Left lobe of liver (tissue), 2 donors: ENCODE measurements around the gene SEL1L. TPM values are rescaled to one million over a fixed set of nuclear protein-coding genes. Genes with fewer than 3 reads are reported as not detected.
"Not testable (repeated sequence)": the region's sequence is repeated elsewhere in the genome, so short reads cannot be mapped to it uniquely, and the experiment has no call there.

Experiments used
- ATAC-seq: fragments of 200-7000 bp; cut with Tn5 transposase; one replicate; pipeline ENCODE4 v1.9.1; 2020; ENCODE audit warnings: mild to moderate bottlenecking, moderate library complexity
- DNase-seq: peaks from one replicate; pipeline ENCODE4 v3.0.0-alpha.2; 2020; ENCODE audit warnings: low spot score
- total RNA-seq: library from RNA; stranded (reverse); gene quantifications from one replicate; pipeline ENCODE4 v1.2.1, GENCODE V29; 2021
- donor health status: DM: no; HTN: no; CAD: no; lungs with moderate emphysema.
- donor health status: DM: no; HTN: yes; CAD: no.

SEL1L gene
- total RNA-seq = 128 TPM

DNA sequence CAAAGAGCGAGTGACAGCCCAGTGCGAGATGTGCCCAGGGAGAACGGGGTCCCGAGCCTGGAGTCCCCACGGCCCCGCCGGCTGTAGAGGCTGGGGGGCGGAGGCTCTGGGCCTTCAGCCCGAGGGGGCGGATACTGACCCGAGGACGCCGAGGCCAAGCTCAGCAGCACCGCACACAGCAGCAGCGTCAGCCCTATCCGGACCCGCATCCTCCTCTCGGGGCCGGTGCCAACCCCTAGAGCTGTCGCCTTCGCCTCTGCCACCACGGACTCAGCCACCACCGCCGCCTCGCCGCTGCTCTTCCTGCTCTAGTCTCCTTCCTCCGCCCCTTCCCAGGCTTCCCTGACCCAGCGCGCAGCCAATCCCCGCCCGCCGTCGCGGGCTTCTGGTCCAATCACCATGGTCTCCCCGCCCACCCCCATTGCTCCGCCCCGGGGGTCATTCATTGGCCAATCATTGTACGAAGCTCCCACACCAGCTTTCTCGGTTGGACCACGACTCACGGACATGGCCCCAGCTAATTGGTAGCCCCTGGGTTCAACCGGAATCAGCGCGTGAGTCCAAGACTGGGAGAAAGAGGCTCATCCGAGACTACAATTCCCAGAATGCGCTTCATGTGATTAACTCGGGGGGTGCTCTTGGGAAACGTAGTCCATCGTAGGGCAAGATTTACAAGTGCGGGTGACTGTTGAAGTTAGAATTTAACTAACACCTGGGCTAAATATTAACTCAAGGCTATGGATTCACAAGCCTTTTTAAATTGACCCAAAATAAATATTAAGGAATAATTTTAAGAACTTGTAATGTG lies at the start of gene SEL1L:
TSS of gene SEL1L (minus strand) at position 318 of the 808 bp plus-strand sequence. CDS start at position 209, 109 bp downstream.
- DNase-seq = peak; percentile 100
- ATAC-seq = peak; percentile 92

DNA sequence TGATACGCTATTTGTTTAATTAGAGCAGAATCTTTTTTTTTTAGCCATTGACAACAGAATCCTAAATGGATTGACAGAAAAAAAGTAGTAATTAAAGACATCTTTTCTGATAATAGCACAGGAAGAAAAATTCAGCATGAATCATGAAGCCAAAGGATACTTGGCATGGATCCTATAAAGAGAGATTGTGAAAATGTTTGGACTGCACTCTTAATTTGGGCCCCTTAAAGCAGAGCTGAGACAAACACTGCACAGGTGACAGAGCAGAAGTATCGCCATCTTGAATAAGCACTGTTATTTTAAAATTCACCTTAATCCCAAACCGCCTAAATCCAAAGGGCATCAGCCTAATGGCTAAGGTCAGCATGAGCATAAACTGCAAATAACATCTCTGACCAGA lies 48.8 kb upstream of the SEL1L start:
- no peak for DNase-seq
- ATAC-seq = no peak

DNA sequence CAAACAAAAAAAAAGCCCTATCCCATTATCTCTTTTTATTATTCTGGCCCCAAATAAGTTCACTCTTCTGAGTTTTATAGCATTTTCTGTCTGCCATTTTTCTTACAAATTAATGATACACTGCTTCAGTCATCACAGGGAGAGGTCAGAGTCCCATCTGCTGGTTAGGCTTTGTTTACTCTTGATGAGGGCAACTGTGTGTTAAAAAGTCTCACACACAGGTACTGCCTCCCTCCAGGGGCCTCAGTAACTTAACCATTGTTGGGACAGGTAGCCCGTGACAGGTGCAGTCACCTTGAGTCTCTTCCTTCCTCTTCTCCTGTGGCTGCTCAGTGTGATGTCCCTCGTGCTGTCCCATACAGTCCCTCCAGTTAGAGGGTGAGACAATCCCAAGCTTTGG lies 45.5 kb upstream of the SEL1L start:
- ATAC-seq (peak; percentile 66), DNase-seq (no peak)

DNA sequence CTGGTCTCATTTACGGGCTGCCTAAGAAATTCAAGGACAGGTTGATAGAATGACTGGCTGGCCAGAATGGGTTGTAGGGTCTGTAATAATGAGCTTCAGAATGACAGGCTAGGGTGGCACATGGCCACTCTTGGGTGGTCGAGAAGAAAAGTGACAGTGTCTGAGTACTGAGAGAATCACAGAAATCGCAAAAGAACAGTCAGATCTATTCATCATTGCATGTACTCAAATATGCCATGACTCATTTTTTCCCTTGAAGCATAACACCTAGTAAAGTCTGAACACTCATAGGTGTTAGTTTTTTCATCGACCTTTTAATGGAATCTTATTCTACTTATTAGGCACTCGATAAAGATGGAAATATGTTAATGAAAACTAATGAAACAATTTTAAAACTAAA lies 37.8 kb upstream of the SEL1L start:
- ATAC-seq (no peak), DNase-seq (no peak)

DNA sequence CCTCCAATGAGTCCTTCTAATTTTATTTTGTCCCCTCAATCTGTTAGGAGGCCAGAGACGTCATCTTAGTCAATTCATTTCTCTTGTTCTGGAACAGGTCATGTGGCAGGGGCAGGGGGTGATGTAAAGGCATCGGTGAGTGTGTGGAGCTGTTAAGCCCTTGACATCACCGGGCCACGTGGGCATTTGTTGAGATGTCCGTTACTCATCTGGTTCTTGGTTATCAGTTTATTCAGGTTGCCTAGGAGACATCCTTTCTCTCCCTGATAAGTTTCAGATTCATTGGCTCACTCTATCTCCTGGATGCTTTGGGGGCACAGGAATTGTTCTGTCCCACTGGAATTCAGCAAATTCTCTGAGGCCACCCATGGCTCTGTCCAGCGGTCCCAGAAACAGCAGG lies 33.6 kb upstream of the SEL1L start:
- DNase-seq (no peak), ATAC-seq (no peak)

DNA sequence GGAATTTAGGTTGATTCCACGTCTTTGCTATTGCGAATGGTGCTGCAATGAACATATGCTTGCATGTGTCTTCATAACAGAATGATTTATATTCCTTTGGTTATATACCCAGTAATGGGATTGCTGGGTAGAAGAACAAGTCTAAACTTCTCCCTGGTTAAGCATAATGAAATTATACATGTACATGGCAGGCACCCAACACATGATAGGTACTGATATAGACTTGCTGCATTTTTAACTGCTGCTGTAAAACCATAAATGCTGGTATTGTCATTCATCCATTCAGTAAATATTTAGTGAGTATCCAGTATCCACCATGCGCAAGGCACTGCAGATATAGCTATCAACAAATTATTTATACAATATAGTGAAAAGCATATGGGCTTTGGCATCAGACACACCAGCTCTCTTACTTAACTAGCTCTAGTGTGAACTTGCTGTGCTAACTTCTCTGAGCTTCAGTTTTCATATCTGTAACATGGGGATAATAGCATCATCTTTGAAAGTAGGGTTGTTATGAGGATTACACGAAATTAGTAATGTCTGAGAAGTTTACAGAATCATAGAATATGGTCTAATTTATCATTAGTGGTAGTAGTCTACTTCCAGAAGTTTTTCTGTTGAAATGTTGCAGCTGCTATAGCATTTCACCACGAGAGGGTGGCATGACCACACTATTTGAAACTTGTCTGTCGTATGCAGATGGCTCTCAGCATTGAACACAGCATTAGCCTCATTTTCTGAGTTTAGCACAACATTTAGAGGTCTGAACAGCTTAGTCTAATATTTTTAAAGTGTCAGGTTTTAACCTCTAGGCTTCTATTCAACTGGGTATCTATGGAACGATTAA lies 32.0 kb upstream of the SEL1L start:
- ATAC-seq (peak; percentile 96), DNase-seq (no peak)

DNA sequence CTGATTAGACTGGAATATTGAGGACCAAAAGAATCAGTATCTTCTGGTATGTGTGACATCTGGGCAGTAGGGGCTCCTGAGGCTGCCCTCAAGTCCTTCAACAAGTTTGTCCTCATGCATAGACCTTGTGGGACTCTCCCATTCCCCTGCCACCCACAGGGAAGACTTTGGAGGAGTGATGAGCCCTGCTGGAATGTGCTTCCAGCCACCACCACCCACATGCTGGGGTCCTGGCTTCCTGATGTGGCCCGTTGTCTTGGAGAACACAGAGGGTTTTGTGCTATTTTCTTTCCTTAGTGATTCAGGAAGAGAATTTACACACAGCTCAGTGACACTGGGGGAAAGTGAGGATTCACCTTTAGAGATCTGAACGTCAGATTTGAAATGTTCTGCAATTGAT lies 29.2 kb upstream of the SEL1L start:
- DNase-seq (no peak), ATAC-seq (no peak)

DNA sequence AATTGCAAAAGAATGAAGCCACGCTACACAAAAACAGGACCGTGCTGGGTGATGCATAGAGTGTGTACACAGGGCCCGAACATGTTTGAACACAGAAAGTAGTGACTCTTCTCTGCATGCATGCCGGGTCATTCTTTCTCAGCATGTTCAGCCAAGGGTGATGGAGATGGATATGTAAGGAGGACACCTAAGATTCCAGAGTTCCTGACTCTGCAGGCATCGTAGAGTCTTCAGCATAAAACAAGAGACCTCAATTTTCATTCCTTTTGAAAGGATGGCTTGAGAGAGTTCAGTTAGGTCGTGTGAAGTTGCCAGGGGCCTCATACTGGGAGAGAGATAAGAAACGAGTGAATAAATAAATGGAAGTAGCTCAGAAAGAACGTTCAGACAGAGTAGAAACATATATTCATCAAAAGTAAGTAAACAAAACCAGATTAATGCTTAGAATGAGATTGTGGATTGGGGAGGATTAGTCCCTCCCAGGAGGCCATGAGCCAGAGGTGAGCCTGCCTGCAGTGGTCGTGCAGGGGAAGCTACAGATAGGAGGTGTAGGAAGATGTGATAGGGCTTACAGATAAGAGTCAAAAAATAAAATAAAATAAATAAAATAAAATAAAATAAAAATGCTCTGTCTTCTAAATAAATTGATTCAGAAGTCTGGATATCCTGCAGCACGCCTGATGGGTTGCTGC lies 27.6 kb upstream of the SEL1L start:
- ATAC-seq (no peak), DNase-seq (no peak)

DNA sequence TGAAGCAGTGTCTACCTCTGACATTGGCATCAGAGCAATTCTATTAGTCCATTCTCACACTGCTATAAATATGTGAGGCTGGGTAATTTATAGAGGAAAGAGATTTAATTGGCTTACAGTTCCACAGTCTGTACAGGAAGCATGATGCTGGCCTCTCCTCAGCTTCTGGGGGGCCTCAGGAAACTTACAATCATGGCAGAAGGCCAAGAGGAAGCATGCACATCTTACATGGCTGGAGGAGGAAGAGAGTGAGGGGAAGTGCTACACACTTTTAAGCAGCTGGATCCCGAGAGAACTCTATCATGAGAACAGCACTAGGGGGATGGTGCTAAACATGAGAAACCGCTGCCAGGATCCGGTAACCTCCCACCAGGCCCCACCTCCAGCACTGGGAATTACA lies 25.7 kb upstream of the SEL1L start:
- no peak for DNase-seq
- no peak for ATAC-seq

DNA sequence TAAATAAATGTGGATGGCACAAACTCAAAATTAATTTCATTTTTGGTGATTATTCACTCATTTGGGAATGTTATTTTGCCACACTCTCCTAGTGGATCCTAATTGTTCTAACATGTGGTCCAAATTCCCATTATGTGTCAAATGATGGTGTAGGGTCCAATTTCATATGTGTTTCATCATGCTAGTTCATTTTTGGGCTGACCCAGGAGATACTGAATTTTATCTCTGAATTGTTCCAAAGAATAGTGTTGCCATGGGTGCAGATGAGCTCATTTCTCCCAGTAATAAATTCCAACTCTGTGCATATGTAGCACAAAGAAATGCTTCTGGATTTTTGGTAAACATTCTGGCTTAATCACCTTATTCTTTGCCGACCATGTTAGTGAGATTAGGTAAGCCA lies 23.5 kb upstream of the SEL1L start:
- DNase-seq (no peak), ATAC-seq (no peak)

DNA sequence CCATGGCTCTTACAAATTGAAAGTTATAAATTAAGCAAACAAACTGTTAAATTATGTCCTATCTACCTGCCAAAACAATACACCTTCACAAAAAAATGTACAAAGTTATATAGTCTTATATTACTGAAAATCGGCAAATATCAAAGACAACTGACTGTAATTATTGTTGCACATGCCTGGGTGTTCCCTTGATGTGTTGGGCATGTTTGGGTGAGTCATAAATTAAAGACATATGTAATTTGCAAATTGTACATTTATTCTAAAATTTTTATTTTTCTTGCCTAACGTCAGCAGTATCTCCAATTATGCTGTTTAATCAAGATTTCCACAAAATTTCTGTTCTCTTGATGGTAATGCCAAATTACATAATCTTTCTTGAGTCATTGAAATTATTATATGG lies 22.0 kb upstream of the SEL1L start:
- no peak for ATAC-seq

DNA sequence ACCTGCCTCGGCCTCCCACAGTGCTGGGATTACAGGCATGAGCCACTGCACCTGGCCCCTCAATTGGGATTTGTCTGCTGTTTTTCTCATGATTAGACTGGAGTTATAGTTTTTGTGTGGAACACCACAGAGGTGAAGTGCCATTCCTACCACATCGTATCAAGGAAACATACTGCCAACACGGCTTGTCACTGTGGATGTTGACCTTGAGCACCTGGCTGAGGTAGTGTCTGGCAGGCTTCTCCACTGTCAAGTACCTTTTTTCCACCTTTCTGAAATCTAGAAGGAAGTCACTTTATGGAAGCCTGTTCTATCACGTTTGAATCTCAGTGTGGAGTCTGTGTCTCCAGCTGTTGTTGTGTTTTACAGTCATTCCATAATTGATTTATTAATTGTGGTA lies 21.4 kb upstream of the SEL1L start:
- DNase-seq (no peak), ATAC-seq (no peak)

More for the DNA sequence above, 22.0 kb upstream of the SEL1L start:
- no peak for DNase-seq

DNA sequence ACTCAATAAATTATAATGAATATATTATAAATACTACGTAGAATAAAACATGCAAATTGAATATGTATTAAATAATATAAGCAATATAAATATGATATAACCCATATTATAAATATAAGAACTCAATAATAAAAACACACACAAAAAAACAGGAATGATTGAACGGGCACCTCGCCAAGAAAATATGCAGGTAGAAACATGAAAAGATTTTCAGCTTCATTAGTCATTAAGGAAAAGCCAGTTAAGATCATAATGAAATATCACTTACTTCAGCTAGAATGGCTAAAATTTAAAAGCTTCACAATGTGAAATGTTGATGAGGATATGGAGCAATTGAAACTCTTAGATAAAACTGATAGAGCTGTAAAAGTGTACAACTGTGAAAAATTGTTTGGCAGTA lies 17.8 kb upstream of the SEL1L start:
- DNase-seq (no peak), ATAC-seq (no peak)

DNA sequence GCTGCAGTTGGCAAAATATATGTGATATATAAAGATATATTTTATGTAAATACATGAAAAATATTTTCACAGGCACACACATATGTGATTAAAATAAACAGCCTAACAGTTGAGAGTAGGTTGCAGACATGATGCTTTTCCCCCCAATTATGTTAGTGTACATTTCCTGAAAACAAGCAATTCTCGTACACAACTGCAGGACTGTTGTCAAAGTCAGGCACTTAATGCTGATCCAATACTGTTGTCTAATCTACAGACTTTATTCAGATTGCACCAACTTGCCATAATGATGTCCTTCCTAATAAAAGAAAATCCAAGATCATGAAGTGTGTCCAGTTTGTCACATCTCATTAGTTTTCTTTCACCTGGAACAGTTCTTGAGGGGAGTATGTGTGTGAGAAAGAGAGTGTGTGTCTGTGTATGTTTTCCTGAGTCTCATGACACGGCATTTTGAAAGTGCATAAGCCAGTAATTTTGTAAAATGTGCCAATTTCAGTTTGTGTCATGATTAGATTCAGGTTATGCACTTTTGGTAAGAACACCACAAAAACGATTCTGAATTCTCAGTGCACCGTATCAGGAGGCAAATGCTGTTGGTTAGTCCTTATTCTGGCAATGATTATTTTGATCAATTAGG lies 16.5 kb upstream of the SEL1L start:
- DNase-seq = no peak
- no peak for ATAC-seq

DNA sequence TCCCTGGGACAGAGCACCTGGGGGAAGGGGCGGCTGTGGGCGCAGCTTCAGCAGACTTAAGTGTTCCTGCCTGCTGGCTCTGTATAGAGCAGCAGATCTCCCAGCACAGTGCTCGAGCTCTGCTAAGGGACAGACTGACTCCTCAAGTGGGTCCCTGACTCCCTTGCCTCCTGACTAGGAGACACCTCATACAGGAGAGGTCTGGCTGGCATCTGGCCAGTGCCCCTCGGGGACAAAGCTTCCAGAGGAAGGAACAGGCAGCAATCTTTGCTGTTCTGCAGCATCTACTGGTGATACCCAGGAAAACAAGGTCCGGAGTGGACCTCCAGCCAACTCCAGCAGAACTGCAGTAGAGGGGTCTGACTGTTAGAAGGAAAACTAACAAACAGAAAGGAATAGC lies 7.6 kb upstream of the SEL1L start:
- not testable (repeated sequence) for ATAC-seq, DNase-seq

DNA sequence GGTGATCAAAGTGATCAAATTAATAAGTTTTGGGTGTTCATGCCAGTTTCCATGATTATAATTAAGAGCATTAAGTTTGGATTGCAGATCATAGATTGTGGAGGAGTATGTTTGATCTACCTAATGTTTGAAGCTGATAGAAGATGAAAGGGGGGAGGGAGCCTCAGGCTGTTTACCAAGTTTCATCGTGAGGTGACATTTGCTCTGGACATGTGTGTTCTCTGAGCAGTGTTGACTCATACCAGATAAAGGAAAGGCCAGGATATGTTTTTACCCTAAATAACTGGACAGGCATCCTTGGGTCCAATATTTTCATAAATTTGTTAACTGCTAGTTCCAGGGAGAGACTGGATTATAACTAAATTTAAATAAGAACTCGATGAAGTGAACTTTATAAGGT lies 3.5 kb upstream of the SEL1L start:
- no peak for DNase-seq
- ATAC-seq = no peak

DNA sequence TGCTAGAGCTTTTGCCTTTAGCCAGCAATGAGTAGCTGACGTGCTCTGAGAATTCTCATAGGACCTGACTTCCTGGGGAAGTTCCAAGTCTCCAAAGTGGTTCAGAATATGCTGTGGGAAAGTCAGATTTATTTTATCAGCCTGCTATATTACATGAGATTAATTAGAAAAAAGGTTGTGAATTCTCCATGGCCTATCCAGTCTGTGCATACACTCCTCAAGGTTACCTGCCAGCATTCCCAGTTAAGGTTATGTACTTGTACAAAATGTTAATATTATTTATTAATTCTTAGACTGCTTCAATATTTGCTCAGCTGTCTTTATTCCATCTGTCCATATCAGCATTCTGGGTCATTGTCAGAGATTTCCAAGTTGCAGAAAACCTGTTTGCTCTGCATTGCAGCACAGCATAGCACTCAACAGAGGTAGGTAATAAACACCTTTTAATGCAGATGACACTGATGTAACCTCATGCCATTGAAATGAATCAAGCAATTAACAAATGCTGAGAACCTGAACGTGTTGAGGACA lies 2.7 kb upstream of the SEL1L start:
- ATAC-seq = no peak
- DNase-seq = no peak

DNA sequence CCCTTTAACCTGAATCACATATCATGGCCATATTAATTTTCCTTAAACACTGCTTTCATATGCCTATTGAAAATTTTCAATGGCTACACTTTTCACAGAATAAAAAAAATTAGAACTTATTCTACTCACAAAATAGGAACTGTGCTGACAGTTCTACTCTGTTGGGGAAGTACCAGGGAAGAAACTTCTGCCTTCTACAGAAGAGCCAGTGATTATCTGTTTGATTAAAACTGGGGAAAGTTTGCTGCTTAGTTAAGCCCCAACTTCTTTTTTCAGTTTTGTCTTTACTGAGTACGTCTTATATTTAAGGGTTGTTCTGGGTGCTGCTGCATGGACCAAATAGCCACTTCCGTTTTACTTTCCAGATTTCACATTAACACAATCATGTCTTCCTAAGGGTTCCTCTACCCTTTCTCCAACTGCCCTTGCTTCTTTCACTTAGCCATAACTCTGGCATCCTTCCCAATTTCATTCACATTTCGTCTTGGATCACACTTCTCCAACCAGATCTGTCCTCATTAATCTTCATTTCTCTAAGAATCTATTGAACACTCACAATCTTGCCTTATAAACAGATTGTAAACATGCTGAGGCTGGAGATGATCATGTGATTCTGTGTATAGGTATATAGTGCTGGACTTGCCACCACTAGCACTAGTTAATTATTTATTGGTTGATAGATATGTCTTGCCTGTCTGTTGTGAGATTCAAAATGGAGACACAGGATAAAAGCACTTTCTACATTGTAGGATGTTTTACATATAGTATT lies 1.9 kb upstream of the SEL1L start:
- DNase-seq (no peak), ATAC-seq (no peak)

DNA sequence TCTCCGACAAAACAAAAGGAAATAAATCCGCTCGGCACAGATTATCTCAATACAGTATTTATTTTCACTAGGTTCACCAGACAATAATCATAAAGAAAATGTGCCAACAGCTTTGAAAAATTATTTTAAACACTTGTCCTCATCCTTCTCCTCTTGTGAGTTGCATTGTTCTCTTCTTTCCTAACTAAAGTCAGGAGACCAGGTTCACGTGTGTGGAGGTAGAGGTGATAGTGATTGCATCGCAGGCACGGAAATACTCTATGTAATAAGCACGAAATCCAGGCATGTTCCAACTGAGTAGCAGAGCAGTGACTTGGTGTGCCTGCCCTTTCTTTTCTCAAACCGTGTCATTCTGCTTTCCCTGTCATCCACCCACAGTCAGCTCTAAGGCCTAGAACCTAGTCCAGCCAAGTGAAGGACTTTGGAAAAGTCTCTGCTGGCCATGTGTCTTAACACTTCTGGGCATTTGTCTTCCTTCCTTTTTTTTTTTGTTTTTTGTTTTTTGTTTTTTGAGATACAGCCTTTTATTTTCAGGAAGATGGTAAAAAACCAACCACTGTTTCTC lies 939 bp upstream of the SEL1L start:
- no peak for ATAC-seq
- no peak for DNase-seq

DNA sequence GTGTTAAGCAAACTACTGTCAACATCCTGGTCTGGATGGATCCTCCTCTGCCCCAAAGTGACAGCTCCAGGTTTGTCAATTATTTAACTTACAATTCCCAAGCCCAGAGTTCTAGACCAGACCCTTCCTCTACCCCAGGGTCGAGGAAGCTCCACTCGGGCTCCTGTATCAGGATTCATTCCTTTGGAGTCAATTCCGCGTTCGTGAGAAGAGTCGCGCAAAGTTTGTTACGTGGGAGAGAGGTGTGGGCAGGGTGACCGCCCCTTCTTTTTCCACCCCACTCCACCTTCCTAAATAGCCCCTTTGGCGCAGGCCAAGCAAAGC lies 479 bp downstream of the SEL1L start:
- DNase-seq (no peak), ATAC-seq (peak; percentile 2)
